ENCODE measurements around the gene HUNK. TPM values are rescaled to one million over a fixed set of nuclear protein-coding genes. Genes with fewer than 3 reads are reported as not detected.

The HUNK gene
- total and polyA plus RNA-seq, 8 donors = 2.6 to 17.0 (median 9.0) TPM

DNA sequence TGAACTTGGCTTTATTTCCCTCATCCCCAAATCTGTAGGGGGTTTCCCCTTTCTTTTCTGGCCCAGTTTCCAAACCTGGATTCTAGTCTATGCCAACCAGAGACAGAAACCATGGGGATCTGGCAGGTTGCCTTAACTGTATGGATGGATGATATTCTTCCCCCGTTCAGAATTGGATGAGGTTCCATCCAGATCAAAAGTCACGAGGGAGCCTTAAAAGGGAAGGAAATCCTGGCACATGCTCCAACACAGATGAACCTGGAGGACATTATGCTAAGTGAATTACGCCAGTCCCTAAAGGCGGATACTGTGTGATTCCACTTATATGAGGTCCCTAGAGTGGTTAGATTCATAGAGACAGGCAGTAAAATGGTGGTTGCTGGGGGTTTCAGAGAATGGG is 124.4 kb downstream of the HUNK start:
- no peaks in the 10 kb centered on the region for H3K9me3 ChIP-seq
- intact Hi-C loops (cut with DNase I) = no loop called here
- H3K27ac ChIP-seq = no peak overlapping the region
- no peak for FAIRE-seq
- no peak for DNase-seq
- 84 to 89% methylated on average over 4 of the region's 4 CpGs for WGBS, 2 donors
- no peaks in the 10 kb centered on the region for H3K4me1 ChIP-seq
- H3K36me3 ChIP-seq = peaks cover 0 to 41% (median 5%) of the 10 kb centered on the region in 3 donors
- TF ChIP-seq CTCF (IDR thresholded peaks at IDR 0.05) = no peak
- no peaks in the 10 kb centered on the region for H3K27me3 ChIP-seq
- H3K4me3 ChIP-seq = no peak overlapping the region
- no peak for ATAC-seq

DNA sequence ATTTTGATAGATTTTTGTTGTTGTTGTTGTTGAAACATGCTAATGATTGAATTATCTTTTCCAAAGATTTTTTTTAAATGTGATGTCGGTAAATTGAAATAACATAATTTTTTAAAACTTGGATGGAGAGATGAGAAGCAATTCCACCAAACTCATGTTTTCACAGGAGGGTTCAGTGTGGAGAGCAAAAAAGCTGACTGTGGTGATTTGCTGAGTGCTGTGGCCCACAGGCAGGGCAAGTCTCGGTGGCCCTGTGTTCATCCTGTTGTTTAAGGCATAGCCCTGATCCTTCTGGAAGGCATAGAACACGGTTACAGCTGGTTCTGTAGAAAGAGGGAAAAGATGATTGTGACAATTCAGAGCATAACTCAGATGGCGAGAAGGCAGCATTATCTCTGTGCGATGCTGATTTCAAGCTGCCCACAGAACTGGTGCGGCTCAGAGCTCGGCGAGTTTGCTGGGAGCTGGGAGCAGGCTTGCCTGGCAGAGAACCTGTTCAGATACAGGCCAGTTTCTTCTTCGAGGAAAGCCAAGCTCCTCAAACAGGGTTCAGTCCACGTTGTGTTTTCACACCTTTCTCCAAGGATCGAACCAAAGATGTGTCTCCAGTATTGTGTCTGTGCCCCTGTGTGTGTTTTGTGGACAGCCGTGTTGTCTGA is 127.1 kb downstream of the HUNK start:
- DNase-seq (no peak), ATAC-seq (no peak), FAIRE-seq (no peak)
- no peak overlapping the region for H3K27ac ChIP-seq
- no peak overlapping the region for H3K4me3 ChIP-seq
- 95 to 97% methylated on average over 12 of the region's 12 CpGs for WGBS, 2 donors
- H3K4me1 ChIP-seq = no peaks in the 10 kb centered on the region
- intact Hi-C loops (cut with DNase I) = no loop called here
- peaks cover 0 to 41% (median 5%) of the 10 kb centered on the region in 3 donors for H3K36me3 ChIP-seq
- no peaks in the 10 kb centered on the region for H3K9me3 ChIP-seq
- no peaks in the 10 kb centered on the region for H3K27me3 ChIP-seq
- no peak for TF ChIP-seq CTCF (IDR thresholded peaks at IDR 0.05)

DNA sequence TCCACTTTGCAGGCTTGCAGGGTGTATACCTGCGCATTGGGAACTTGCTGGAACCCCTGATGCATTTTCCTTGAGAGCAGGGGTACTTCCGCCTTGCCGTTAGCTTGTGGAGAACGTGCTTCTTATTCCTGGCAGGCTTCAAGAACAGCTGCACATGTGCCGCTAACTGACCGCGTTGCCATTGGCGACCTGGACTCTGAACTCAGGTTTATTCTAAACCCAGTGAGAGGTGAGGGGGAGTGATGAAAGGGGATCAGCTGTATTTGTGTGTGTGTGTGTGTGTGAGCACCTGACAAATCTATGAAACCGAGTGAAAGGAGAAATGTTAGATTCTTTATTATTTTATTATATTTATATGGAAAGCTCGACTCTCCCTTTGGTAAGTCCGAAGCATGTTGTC is 128.6 kb downstream of the HUNK start:
- intact Hi-C loops (cut with DNase I) = no loop called here
- WGBS, 2 donors = 84 to 86% methylated on average over 11 of the region's 11 CpGs
- ATAC-seq (peak in 2 of 4 donors; percentile 53 to 62), FAIRE-seq (no peak), DNase-seq (no peak)
- H3K27ac ChIP-seq = no peak overlapping the region
- no peaks in the 10 kb centered on the region for H3K9me3 ChIP-seq
- H3K4me3 ChIP-seq = no peak overlapping the region
- no peak for TF ChIP-seq CTCF (IDR thresholded peaks at IDR 0.05)
- no peaks in the 10 kb centered on the region for H3K4me1 ChIP-seq
- H3K27me3 ChIP-seq = no peaks in the 10 kb centered on the region
- H3K36me3 ChIP-seq = peaks cover 0 to 33% (median 4%) of the 10 kb centered on the region in 3 donors

DNA sequence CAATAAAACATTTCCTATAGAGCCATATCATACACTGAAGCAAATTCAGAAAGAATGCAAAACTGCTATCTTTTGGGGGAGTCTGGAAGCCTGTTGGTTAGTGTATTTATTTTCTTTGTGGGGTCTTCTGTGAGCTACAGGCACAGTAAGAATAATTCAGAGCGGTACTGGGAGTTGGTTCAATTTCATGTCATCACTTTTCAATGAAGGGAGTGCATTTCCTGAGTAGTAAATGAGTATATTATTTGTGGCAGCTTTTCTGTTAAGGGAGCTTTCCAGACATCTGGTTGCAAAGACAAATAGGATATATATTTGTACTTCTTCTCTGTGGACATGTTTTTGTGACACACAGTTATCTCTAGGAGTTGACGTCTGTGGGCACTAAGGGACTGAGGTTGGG is 130.6 kb downstream of the HUNK start:
- no peaks in the 10 kb centered on the region for H3K27me3 ChIP-seq
- intact Hi-C loops (cut with DNase I) = no loop called here
- H3K4me1 ChIP-seq = no peaks in the 10 kb centered on the region
- FAIRE-seq (no peak), ATAC-seq (no peak), DNase-seq (no peak)
- H3K27ac ChIP-seq = no peak overlapping the region
- H3K4me3 ChIP-seq = no peak overlapping the region
- 94 to 96% methylated on average over 2 of the region's 2 CpGs for WGBS, 2 donors
- TF ChIP-seq CTCF (IDR thresholded peaks at IDR 0.05) = no peak
- H3K9me3 ChIP-seq = no peaks in the 10 kb centered on the region
- peaks cover 0 to 19% (median 0%) of the 10 kb centered on the region in 3 donors for H3K36me3 ChIP-seq

GRCh38 chr21:32004291-32004690 is 131.5 kb downstream of the HUNK start:
- intact Hi-C loops (cut with DNase I) = no loop called here
- ATAC-seq (no peak), FAIRE-seq (no peak), DNase-seq (no peak)
- H3K9me3 ChIP-seq = no peaks in the 10 kb centered on the region
- TF ChIP-seq CTCF (IDR thresholded peaks at IDR 0.05) = no peak
- H3K36me3 ChIP-seq = peaks cover 0 to 10% (median 0%) of the 10 kb centered on the region in 3 donors
- WGBS, 2 donors = 88 to 96% methylated on average over 3 of the region's 3 CpGs
- H3K4me1 ChIP-seq = no peaks in the 10 kb centered on the region
- H3K4me3 ChIP-seq = no peak overlapping the region
- no peaks in the 10 kb centered on the region for H3K27me3 ChIP-seq
- H3K27ac ChIP-seq = no peak overlapping the region
